Testis (tissue), 2 donors: Measurements from ENCODE around the gene NELL2.

ENCODE experiments used
- POLR2A ChIP-seq: fragments of 450-650 bp; IDR thresholded peaks from one replicate; pipeline ENCODE4 v1.6.1; 2017; ENCODE audit warnings: antibody characterized with exemption, mild to moderate bottlenecking, moderate library complexity
- TF ChIP-seq, protein P1 (sequence below), 3 experiments: fragments of 450-650 bp in 2 of 3; fragments of 200-600 bp in 1 of 3; sonication (generic) in 1 of 3; IDR thresholded peaks; one replicate each; pipeline ENCODE4 v1.5.1; 2016 to 2019; ENCODE audit warnings: antibody characterized with exemption in 3 of 3, mild to moderate bottlenecking in 2 of 3, moderate library complexity in 1 of 3

- TF ChIP-seq, protein P1, sequence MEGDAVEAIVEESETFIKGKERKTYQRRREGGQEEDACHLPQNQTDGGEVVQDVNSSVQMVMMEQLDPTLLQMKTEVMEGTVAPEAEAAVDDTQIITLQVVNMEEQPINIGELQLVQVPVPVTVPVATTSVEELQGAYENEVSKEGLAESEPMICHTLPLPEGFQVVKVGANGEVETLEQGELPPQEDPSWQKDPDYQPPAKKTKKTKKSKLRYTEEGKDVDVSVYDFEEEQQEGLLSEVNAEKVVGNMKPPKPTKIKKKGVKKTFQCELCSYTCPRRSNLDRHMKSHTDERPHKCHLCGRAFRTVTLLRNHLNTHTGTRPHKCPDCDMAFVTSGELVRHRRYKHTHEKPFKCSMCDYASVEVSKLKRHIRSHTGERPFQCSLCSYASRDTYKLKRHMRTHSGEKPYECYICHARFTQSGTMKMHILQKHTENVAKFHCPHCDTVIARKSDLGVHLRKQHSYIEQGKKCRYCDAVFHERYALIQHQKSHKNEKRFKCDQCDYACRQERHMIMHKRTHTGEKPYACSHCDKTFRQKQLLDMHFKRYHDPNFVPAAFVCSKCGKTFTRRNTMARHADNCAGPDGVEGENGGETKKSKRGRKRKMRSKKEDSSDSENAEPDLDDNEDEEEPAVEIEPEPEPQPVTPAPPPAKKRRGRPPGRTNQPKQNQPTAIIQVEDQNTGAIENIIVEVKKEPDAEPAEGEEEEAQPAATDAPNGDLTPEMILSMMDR (IDR thresholded peaks at IDR 0.05): no peak
- TF ChIP-seq POLR2A: no peak
These were observed 204.1 kb downstream of the NELL2 start for GRCh38 chr12:44672042-44672441.
